DOHH2 (cell line): ENCODE data around the gene PRDM16.

Experiments used
- H3F3A ChIP-seq: fragments of 200-600 bp; sonication (generic), shearing (Covaris generic); 2 replicates; pipeline ENCODE4 v1.6.0; 2016; ENCODE audit warnings: antibody characterized with exemption, mild to moderate bottlenecking; ENCODE audit not compliant: control insufficient read depth, insufficient read depth
- H3K27ac ChIP-seq: fragments of 200-600 bp; sonication (generic); 2 replicates; pipeline ENCODE4 v1.5.1; 2014; ENCODE audit warnings: low read depth, mild to moderate bottlenecking, low read length, moderate library complexity
- H3K27me3 ChIP-seq: fragments of 200-600 bp; sonication (generic); 2 replicates; pipeline ENCODE4 v1.6.1; 2014; ENCODE audit warnings: mild to moderate bottlenecking, low read length, mixed read lengths; ENCODE audit not compliant: control insufficient read depth
- H3K36me3 ChIP-seq: fragments of 200-600 bp; sonication (generic); 2 replicates; pipeline ENCODE4 v1.6.1; 2014; ENCODE audit warnings: mild to moderate bottlenecking, low read length, moderate library complexity, mixed read lengths; ENCODE audit not compliant: control insufficient read depth
- H3K4me1 ChIP-seq: fragments of 200-600 bp; sonication (generic); 2 replicates; pipeline ENCODE4 v1.6.1; 2014; ENCODE audit warnings: mild to moderate bottlenecking, low read length, mixed read lengths; ENCODE audit not compliant: control insufficient read depth
- H3K4me2 ChIP-seq: fragments of 200-600 bp; sonication (generic); 2 replicates; pipeline ENCODE4 v1.6.0; 2014; ENCODE audit warnings: mild to moderate bottlenecking, low read length, moderate library complexity
- H3K4me3 ChIP-seq: fragments of 200-600 bp; sonication (generic); 2 replicates; pipeline ENCODE4 v1.5.1; 2014; ENCODE audit warnings: mild to moderate bottlenecking, low read length, mixed read lengths
- H3K79me2 ChIP-seq: fragments of 200-600 bp; sonication (generic); 2 replicates; pipeline ENCODE4 v1.6.1; 2014; ENCODE audit warnings: mild to moderate bottlenecking, low read length, mixed read lengths; ENCODE audit not compliant: control insufficient read depth
- H3K9me2 ChIP-seq: fragments of 200-600 bp; sonication (generic); replicated peaks from 2 replicates; pipeline ENCODE4 v1.6.1; 2014; ENCODE audit warnings: mild to moderate bottlenecking, low read length, mixed read lengths; ENCODE audit not compliant: control insufficient read depth
- H3K9me3 ChIP-seq: fragments of 200-600 bp; sonication (generic); 2 replicates; pipeline ENCODE4 v1.6.1; 2014; ENCODE audit warnings: antibody characterized with exemption, low read length, mixed read lengths; ENCODE audit not compliant: control insufficient read depth, insufficient read depth
- H4K20me1 ChIP-seq: fragments of 200-600 bp; sonication (generic); 2 replicates; pipeline ENCODE4 v1.6.0; 2014; ENCODE audit warnings: low read depth, mild to moderate bottlenecking, antibody characterized with exemption, low read length, moderate library complexity; ENCODE audit not compliant: control insufficient read depth, insufficient read depth
- CTCF ChIP-seq: fragments of 200-600 bp; sonication (generic); IDR thresholded peaks from one replicate; pipeline ENCODE4 v1.5.1; 2014; ENCODE audit warnings: antibody characterized with exemption, mild to moderate bottlenecking, low read depth, low read length; ENCODE audit not compliant: poor library complexity, severe bottlenecking
- EZH2phosphoT487 ChIP-seq: fragments of 200-600 bp; sonication (generic); IDR thresholded peaks from 2 replicates; pipeline ENCODE4 v1.6.1; 2017; ENCODE audit warnings: borderline replicate concordance, mild to moderate bottlenecking, antibody characterized with exemption, low read length, moderate library complexity, mixed read lengths

Gene PRDM16

GRCh38 chr1:3390291-3390690 lies 321.3 kb downstream of the PRDM16 start:
- Histone ChIP-seq H3K4me3 (no peak overlapping the region), H3K79me2 (no peaks in the 10 kb centered on the region), H3K9me3 (no peaks in the 10 kb centered on the region), H3K36me3 (no peaks in the 10 kb centered on the region), H3K27me3 (no peaks in the 10 kb centered on the region), H3F3A (no peaks in the 10 kb centered on the region), H3K27ac (no peak overlapping the region), H3K9me2 (no peaks in the 10 kb centered on the region), H3K4me1 (no peaks in the 10 kb centered on the region), H4K20me1 (no peaks in the 10 kb centered on the region), H3K4me2 (no peak overlapping the region)
- TF ChIP-seq CTCF = no peak
- no peak for TF ChIP-seq EZH2phosphoT487

GRCh38 chr1:3391711-3392110 lies 322.7 kb downstream of the PRDM16 start:
- Histone ChIP-seq H3K27me3 (no peaks in the 10 kb centered on the region), H3K4me2 (no peak overlapping the region), H3K4me1 (no peaks in the 10 kb centered on the region), H3K79me2 (no peaks in the 10 kb centered on the region), H3K4me3 (no peak overlapping the region), H3K36me3 (no peaks in the 10 kb centered on the region), H3K27ac (no peak overlapping the region), H3F3A (no peaks in the 10 kb centered on the region), H4K20me1 (no peaks in the 10 kb centered on the region), H3K9me2 (no peaks in the 10 kb centered on the region), H3K9me3 (no peaks in the 10 kb centered on the region)
- TF ChIP-seq EZH2phosphoT487 (no peak), CTCF (no peak)

- no peaks in the 10 kb centered on the region for H3F3A ChIP-seq
- H3K4me3 ChIP-seq = no peak overlapping the region
- no peaks in the 10 kb centered on the region for H3K4me1 ChIP-seq
- no peak for TF ChIP-seq EZH2phosphoT487
- TF ChIP-seq CTCF = no peak
- H4K20me1 ChIP-seq = no peaks in the 10 kb centered on the region
- H3K4me2 ChIP-seq = no peak overlapping the region
- no peaks in the 10 kb centered on the region for H3K36me3 ChIP-seq
- H3K9me2 ChIP-seq = no peaks in the 10 kb centered on the region
- H3K27me3 ChIP-seq = no peaks in the 10 kb centered on the region
- H3K79me2 ChIP-seq = no peaks in the 10 kb centered on the region
- H3K9me3 ChIP-seq = no peaks in the 10 kb centered on the region
- no peak overlapping the region for H3K27ac ChIP-seq
Observed at GRCh38 chr1:3393024-3393986, 324.3 kb downstream of the PRDM16 start.
